Amygdala (tissue), 56 donors: ENCODE measurements around the gene KCNK13.
A peak's percentile ranks its signal among the peaks of the same experiment; 100 is the strongest.

Experiments used
- DNase-seq, 56 donors: peaks; one replicate each; lab custom pipeline; 2025; lab: John Stamatoyannopoulos, UW

Gene KCNK13

GRCh38 chr14:90116444-90116843 lies 54.6 kb downstream of the KCNK13 start:
- no peak for DNase-seq

- no peak for DNase-seq
These were observed 56.2 kb downstream of the KCNK13 start for GRCh38 chr14:90118027-90118426.

GRCh38 chr14:90126260-90126659 lies 64.5 kb downstream of the KCNK13 start:
- no peak for DNase-seq

- no peak for DNase-seq
These were observed 71.2 kb downstream of the KCNK13 start for GRCh38 chr14:90132821-90133570.

GRCh38 chr14:90136904-90137303 lies 75.1 kb downstream of the KCNK13 start:
- DNase-seq: no peak

GRCh38 chr14:90137807-90138206 lies 76.0 kb downstream of the KCNK13 start:
- DNase-seq: no peak

- no peak for DNase-seq
These were observed 77.4 kb downstream of the KCNK13 start for GRCh38 chr14:90139199-90139598.

- DNase-seq: no peak
These were observed 78.6 kb downstream of the KCNK13 start for GRCh38 chr14:90140298-90140955.

GRCh38 chr14:90140956-90141316 lies 79.1 kb downstream of the KCNK13 start:
- DNase-seq: no peak

GRCh38 chr14:90153429-90153828 lies 91.6 kb downstream of the KCNK13 start:
- no peak for DNase-seq

GRCh38 chr14:90154110-90154509 lies 92.3 kb downstream of the KCNK13 start:
- no peak for DNase-seq

- no peak for DNase-seq
These were observed 97.4 kb downstream of the KCNK13 start for GRCh38 chr14:90159146-90159545.

- DNase-seq: no peak
These were observed 97.9 kb downstream of the KCNK13 start for GRCh38 chr14:90159688-90160087.

GRCh38 chr14:90161129-90161528 lies 99.3 kb downstream of the KCNK13 start:
- DNase-seq: no peak

- DNase-seq: no peak
These were observed 106.8 kb downstream of the KCNK13 start for GRCh38 chr14:90168425-90169105.

- no peak for DNase-seq
These were observed 113.8 kb downstream of the KCNK13 start for GRCh38 chr14:90175631-90176030.

- peak in 1 of 56 donors; percentile 16 for DNase-seq
These were observed 115.9 kb downstream of the KCNK13 start for GRCh38 chr14:90177539-90178189.

GRCh38 chr14:90179357-90179756 lies 117.6 kb downstream of the KCNK13 start:
- peak in 2 of 56 donors; percentile 7 to 28 for DNase-seq

GRCh38 chr14:90179809-90180779 lies 118.3 kb downstream of the KCNK13 start:
- DNase-seq: peak in 4 of 56 donors; percentile 1 to 24 (median 4)

GRCh38 chr14:90184094-90184493 lies 122.3 kb downstream of the KCNK13 start:
- no peak for DNase-seq
